ENCODE results near the gene EDNRB. TPM values are rescaled to one million over a fixed set of nuclear protein-coding genes. Genes with fewer than 3 reads are reported as not detected.

EDNRB gene
- total RNA-seq, 4 donors from 2014 or later: 15.9 to 36.3 (median 20.4) TPM

GRCh38 chr13:77866971-77867370 lies 51.7 kb downstream of the EDNRB start:
- no peak for DNase-seq (ENCODE audit: low spot score in 2 of 2)
- H3K4me3 ChIP-seq (ENCODE audit: low read depth, poor library complexity, severe bottlenecking): no peak overlapping the region
- TF ChIP-seq CTCF (IDR thresholded peaks at IDR 0.05) (no peak), POLR2A (IDR thresholded peaks at IDR 0.05) (no peak)
- intact Hi-C loops (cut with DNase I; ENCODE audit: low total_unique reads): no loop called here

- 74 to 83% methylated on average over 3 of the region's 3 CpGs for WGBS, 2 donors
- intact Hi-C loops (cut with DNase I; ENCODE audit: low total_unique reads): no loop called here
Measured at GRCh38 chr13:77865622-77866021, 53.0 kb downstream of the EDNRB start.

GRCh38 chr13:77863144-77863543 lies 55.5 kb downstream of the EDNRB start:
- 59 to 70% methylated on average over 3 of the region's 3 CpGs for WGBS, 2 donors
- DNase-seq (ENCODE audit: low spot score in 2 of 2): no peak
- intact Hi-C loops (cut with DNase I; ENCODE audit: low total_unique reads): no loop called here
- no peak overlapping the region for H3K4me3 ChIP-seq (ENCODE audit: low read depth, poor library complexity, severe bottlenecking)
- no peak for TF ChIP-seq POLR2A (IDR thresholded peaks at IDR 0.05)
- no peak for TF ChIP-seq CTCF (IDR thresholded peaks at IDR 0.05)

More at GRCh38 chr13:77865622-77866021, 53.0 kb downstream of the EDNRB start:
- DNase-seq (ENCODE audit: low spot score in 2 of 2): no peak
- TF ChIP-seq POLR2A (IDR thresholded peaks at IDR 0.05) (no peak), CTCF (IDR thresholded peaks at IDR 0.05) (no peak)
- H3K4me3 ChIP-seq (ENCODE audit: low read depth, poor library complexity, severe bottlenecking): no peak overlapping the region

GRCh38 chr13:77861741-77862140 lies 56.9 kb downstream of the EDNRB start:
- 72 to 73% methylated on average over 3 of the region's 3 CpGs for WGBS, 2 donors
- no peak for TF ChIP-seq CTCF (IDR thresholded peaks at IDR 0.05)
- TF ChIP-seq POLR2A (IDR thresholded peaks at IDR 0.05): no peak
- no peak for DNase-seq (ENCODE audit: low spot score in 2 of 2)
- H3K4me3 ChIP-seq (ENCODE audit: low read depth, poor library complexity, severe bottlenecking): no peak overlapping the region
- intact Hi-C loops (cut with DNase I; ENCODE audit: low total_unique reads): no loop called here

- no peak overlapping the region for H3K4me3 ChIP-seq (ENCODE audit: low read depth, poor library complexity, severe bottlenecking)
- DNase-seq (ENCODE audit: low spot score in 2 of 2): no peak
- WGBS, 2 donors: 19 to 22% methylated on average over 1 of the region's 1 CpG
- intact Hi-C loops (cut with DNase I; ENCODE audit: low total_unique reads): no loop called here
- TF ChIP-seq POLR2A (IDR thresholded peaks at IDR 0.05): no peak
- no peak for TF ChIP-seq CTCF (IDR thresholded peaks at IDR 0.05)
Measured at GRCh38 chr13:77860507-77860981, 58.1 kb downstream of the EDNRB start.

- intact Hi-C loops (cut with DNase I; ENCODE audit: low total_unique reads): no loop called here
- WGBS, 2 donors: 52% methylated on average over 8 of the region's 8 CpGs
- TF ChIP-seq POLR2A (IDR thresholded peaks at IDR 0.05) (no peak), CTCF (IDR thresholded peaks at IDR 0.05) (no peak)
- H3K4me3 ChIP-seq (ENCODE audit: low read depth, poor library complexity, severe bottlenecking): no peak overlapping the region
- DNase-seq (ENCODE audit: low spot score in 2 of 2): no peak
Measured at GRCh38 chr13:77859450-77859849, 59.2 kb downstream of the EDNRB start.

All from lower leg skin (tissue), 4 donors.